Loucy (cell line): ENCODE measurements around the gene ZSCAN5B.
"Not testable (repeated sequence)": the region's sequence is repeated elsewhere in the genome, so short reads cannot be mapped to it uniquely, and the experiment has no call there.

Experiments
- H2AFZ ChIP-seq: fragments of 200-600 bp; sonication (generic); 2 replicates; pipeline ENCODE4 v1.6.0; 2016; ENCODE audit warnings: antibody characterized with exemption, mild to moderate bottlenecking, low read length, moderate library complexity
- H3F3A ChIP-seq: fragments of 200-600 bp; 2 replicates; pipeline ENCODE4 v1.6.0; 2016; ENCODE audit warnings: antibody characterized with exemption, low read depth, mild to moderate bottlenecking
- H3K27me3 ChIP-seq: fragments of 200-600 bp; sonication (generic); 2 replicates; pipeline ENCODE4 v1.6.1; 2014; ENCODE audit warnings: low read length, mild to moderate bottlenecking; ENCODE audit not compliant: insufficient read depth, poor library complexity, severe bottlenecking
- H3K36me3 ChIP-seq: fragments of 200-600 bp; sonication (generic); 2 replicates; pipeline ENCODE4 v1.6.1; 2016; ENCODE audit warnings: low read length; ENCODE audit not compliant: insufficient read depth
- H3K4me1 ChIP-seq: fragments of 200-600 bp; sonication (generic); 2 replicates; pipeline ENCODE4 v1.5.1; 2014; ENCODE audit warnings: low read length, mild to moderate bottlenecking; ENCODE audit not compliant: insufficient read depth, poor library complexity, severe bottlenecking
- H3K4me2 ChIP-seq: fragments of 200-600 bp; sonication (generic); 2 replicates; pipeline ENCODE4 v1.6.0; 2014; ENCODE audit warnings: antibody characterized with exemption, low read length, low read depth, mild to moderate bottlenecking; ENCODE audit not compliant: poor library complexity, severe bottlenecking
- H3K4me3 ChIP-seq: fragments of 200-600 bp; sonication (generic); 2 replicates; pipeline ENCODE4 v1.5.1; 2014; ENCODE audit warnings: low read length, mild to moderate bottlenecking, mixed read lengths; ENCODE audit not compliant: poor library complexity, severe bottlenecking
- H3K79me2 ChIP-seq: fragments of 200-600 bp; sonication (generic); 2 replicates; pipeline ENCODE4 v1.6.1; 2014; ENCODE audit warnings: low read length; ENCODE audit not compliant: insufficient read depth
- H3K9ac ChIP-seq: fragments of 200-600 bp; sonication (generic); 2 replicates; pipeline ENCODE4 v1.6.0; 2014; ENCODE audit warnings: mild to moderate bottlenecking, low read depth, low read length, moderate library complexity; ENCODE audit not compliant: poor library complexity, severe bottlenecking
- H3K9me2 ChIP-seq: fragments of 200-600 bp; sonication (generic); replicated peaks from 2 replicates; pipeline ENCODE4 v1.6.1; 2016; ENCODE audit warnings: low read depth, low read length, mixed read lengths
- H3K9me3 ChIP-seq: fragments of 200-600 bp; sonication (generic); 2 replicates; pipeline ENCODE4 v1.6.1; 2014; ENCODE audit warnings: mild to moderate bottlenecking, antibody characterized with exemption, low read length, low read depth; ENCODE audit not compliant: insufficient read depth
- H4K20me1 ChIP-seq: fragments of 200-600 bp; sonication (generic); 2 replicates; pipeline ENCODE4 v1.6.0; 2014; ENCODE audit warnings: antibody characterized with exemption, low read length, mild to moderate bottlenecking; ENCODE audit not compliant: insufficient read depth, poor library complexity, severe bottlenecking
- EZH2phosphoT487 ChIP-seq: fragments of 200-600 bp; IDR thresholded peaks from 2 replicates; pipeline ENCODE4 v1.6.1; 2018; ENCODE audit warnings: antibody characterized with exemption, mild to moderate bottlenecking, moderate library complexity, borderline replicate concordance
- TF ChIP-seq, protein P1 (sequence below): fragments of 200-600 bp; sonication (generic); conservative IDR thresholded peaks from 2 replicates; pipeline ENCODE4 v1.5.1; 2014; ENCODE audit warnings: mild to moderate bottlenecking, antibody characterized with exemption, low read length

The ZSCAN5B gene

GRCh38 chr19:56197646-56198045, at the start of gene ZSCAN5B:
Gene ZSCAN5B (minus strand): TSS chr19:56197783. CDS start chr19:56193052, 4,731 bp downstream.
- H3K79me2 ChIP-seq = not testable (repeated sequence)

DNA sequence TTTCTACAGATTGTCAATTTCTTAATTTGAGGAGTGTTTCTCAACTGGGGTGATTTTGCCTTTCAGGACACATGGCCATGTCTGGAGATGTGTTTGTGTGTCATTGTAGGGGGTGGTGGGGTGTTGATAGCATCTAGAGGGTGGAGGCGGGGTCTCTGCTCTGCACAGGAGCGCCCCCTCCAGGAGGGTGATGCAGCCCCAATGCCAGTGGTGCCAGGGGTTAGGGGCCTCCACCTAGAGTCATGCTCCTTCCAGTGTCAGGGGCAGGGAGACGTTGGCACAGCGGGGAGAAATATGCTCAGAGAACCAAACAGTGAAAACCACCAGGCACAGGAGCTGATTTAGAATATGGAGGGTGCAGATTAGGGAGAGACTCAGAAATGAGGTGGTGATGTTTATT, 48.2 kb upstream of the ZSCAN5B start:
- H3K9me2 ChIP-seq, H3K4me3 ChIP-seq, H3K36me3 ChIP-seq, H3K4me1 ChIP-seq, H3F3A ChIP-seq, H3K9me3 ChIP-seq, H3K9ac ChIP-seq, H3K79me2 ChIP-seq, H3K4me2 ChIP-seq, H2AFZ ChIP-seq, H4K20me1 ChIP-seq, H3K27me3 ChIP-seq: not testable (repeated sequence)
- TF ChIP-seq, protein P1, sequence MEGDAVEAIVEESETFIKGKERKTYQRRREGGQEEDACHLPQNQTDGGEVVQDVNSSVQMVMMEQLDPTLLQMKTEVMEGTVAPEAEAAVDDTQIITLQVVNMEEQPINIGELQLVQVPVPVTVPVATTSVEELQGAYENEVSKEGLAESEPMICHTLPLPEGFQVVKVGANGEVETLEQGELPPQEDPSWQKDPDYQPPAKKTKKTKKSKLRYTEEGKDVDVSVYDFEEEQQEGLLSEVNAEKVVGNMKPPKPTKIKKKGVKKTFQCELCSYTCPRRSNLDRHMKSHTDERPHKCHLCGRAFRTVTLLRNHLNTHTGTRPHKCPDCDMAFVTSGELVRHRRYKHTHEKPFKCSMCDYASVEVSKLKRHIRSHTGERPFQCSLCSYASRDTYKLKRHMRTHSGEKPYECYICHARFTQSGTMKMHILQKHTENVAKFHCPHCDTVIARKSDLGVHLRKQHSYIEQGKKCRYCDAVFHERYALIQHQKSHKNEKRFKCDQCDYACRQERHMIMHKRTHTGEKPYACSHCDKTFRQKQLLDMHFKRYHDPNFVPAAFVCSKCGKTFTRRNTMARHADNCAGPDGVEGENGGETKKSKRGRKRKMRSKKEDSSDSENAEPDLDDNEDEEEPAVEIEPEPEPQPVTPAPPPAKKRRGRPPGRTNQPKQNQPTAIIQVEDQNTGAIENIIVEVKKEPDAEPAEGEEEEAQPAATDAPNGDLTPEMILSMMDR = peak; percentile 30; the same call in 1 of the 2 replicates

More at GRCh38 chr19:56197646-56198045, at the start of gene ZSCAN5B:
- not testable (repeated sequence) for H3K9ac ChIP-seq, H3K9me3 ChIP-seq, H3K36me3 ChIP-seq, H3K4me2 ChIP-seq, H4K20me1 ChIP-seq, H3K4me3 ChIP-seq, H3K27me3 ChIP-seq, H3K4me1 ChIP-seq, H2AFZ ChIP-seq, H3K9me2 ChIP-seq, H3F3A ChIP-seq

- Histone ChIP-seq H2AFZ (no peak overlapping the region), H3K4me2 (no peak overlapping the region), H3K9ac (no peak overlapping the region), H4K20me1 (no peaks in the 10 kb centered on the region), H3K27me3 (no peaks in the 10 kb centered on the region), H3K9me3 (no peaks in the 10 kb centered on the region), H3K36me3 (no peaks in the 10 kb centered on the region), H3K4me3 (no peak overlapping the region), H3K9me2 (no peaks in the 10 kb centered on the region), H3F3A (no peaks in the 10 kb centered on the region), H3K79me2 (no peaks in the 10 kb centered on the region), H3K4me1 (no peaks in the 10 kb centered on the region)
- TF ChIP-seq EZH2phosphoT487 = no peak
Measured at GRCh38 chr19:56245121-56245740, 47.6 kb upstream of the ZSCAN5B start.

DNA sequence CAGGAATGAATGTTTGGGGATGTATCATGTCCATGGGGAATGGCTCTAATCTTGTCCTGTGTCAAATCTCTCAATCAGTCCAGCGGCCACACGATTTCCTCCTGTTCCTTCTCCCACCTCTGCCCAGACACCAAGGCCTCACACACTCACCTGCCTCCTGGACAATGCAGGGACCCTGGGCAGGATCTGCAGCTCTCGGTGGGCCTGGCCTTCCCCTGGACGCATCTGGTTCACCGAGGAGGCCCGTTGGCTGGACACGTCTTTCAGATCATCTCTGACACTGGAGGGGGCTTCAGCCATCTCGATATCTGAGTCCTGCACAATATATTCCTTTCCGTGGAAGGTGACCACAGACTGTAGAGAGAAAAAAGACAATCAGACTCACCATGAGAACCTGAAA, 25.9 kb upstream of the ZSCAN5B start:
- H3K9me3 ChIP-seq = no peaks in the 10 kb centered on the region
- TF ChIP-seq, protein P1 = no peak
- no peak for TF ChIP-seq EZH2phosphoT487
- H3K4me2 ChIP-seq = no peak overlapping the region
- H3K4me3 ChIP-seq = no peak overlapping the region
- H3F3A ChIP-seq = no peaks in the 10 kb centered on the region
- H3K79me2 ChIP-seq = no peaks in the 10 kb centered on the region
- H4K20me1 ChIP-seq = no peaks in the 10 kb centered on the region
- H3K9me2 ChIP-seq = no peaks in the 10 kb centered on the region
- no peak overlapping the region for H3K9ac ChIP-seq
- peaks cover 10% of the 10 kb centered on the region; the same call in 1 of the 2 replicates for H3K36me3 ChIP-seq
- no peaks in the 10 kb centered on the region for H3K27me3 ChIP-seq
- H3K4me1 ChIP-seq = no peaks in the 10 kb centered on the region
- no peak overlapping the region for H2AFZ ChIP-seq
